SK-N-SH (cell line): ENCODE measurements around the gene JAG2.
A peak's percentile ranks its signal among the peaks of the same experiment; 100 is the strongest.

Source experiments
- CHD2 ChIP-seq: fragments of 150-350 bp; IDR thresholded peaks from 2 replicates; pipeline ENCODE4 v1.6.1; 2018; ENCODE audit warnings: low read length; ENCODE audit not compliant: partially characterized antibody
- CTCF ChIP-seq: fragments of 200-600 bp; sonication (generic); IDR thresholded peaks from 2 replicates; pipeline ENCODE4 v1.6.1; 2017; ENCODE audit warnings: antibody characterized with exemption, mild to moderate bottlenecking, moderate library complexity
- ELF1 ChIP-seq: IDR thresholded peaks from 2 replicates; pipeline ENCODE4 v1.4.0; 2012
- EP300 ChIP-seq, 2 experiments: IDR thresholded peaks; 2 replicates each; pipeline versions ENCODE4 v1.4.0 to v1.6.1; 2012; ENCODE audit warnings: borderline replicate concordance in 1 of 2, low read depth in 1 of 2, low read length in 1 of 2
- EZH2phosphoT487 ChIP-seq: fragments of 200-600 bp; sonication (generic); IDR thresholded peaks from 2 replicates; pipeline ENCODE4 v1.6.1; 2017; ENCODE audit warnings: low read depth, mixed run types, mild to moderate bottlenecking, antibody characterized with exemption, moderate library complexity, borderline replicate concordance
- JUND ChIP-seq: IDR thresholded peaks from 2 replicates; pipeline ENCODE4 v1.4.0; 2012
- MAX ChIP-seq: IDR thresholded peaks from 2 replicates; pipeline ENCODE4 v1.4.0; 2012; ENCODE audit warnings: low read depth
- POLR2AphosphoS5 ChIP-seq: IDR thresholded peaks from 2 replicates; pipeline ENCODE4 v1.6.1; 2012; ENCODE audit warnings: low read depth, low read length
- USF2 ChIP-seq: fragments of 150-350 bp; IDR thresholded peaks from 2 replicates; pipeline ENCODE4 v1.6.1; 2017; ENCODE audit warnings: antibody characterized with exemption, low read length, low read depth, borderline replicate concordance
- YY1 ChIP-seq: IDR thresholded peaks from 2 replicates; pipeline ENCODE4 v1.4.0; 2012; ENCODE audit warnings: low read depth, mild to moderate bottlenecking
- TF ChIP-seq, protein P1 (sequence below): IDR thresholded peaks from 2 replicates; pipeline ENCODE4 v1.4.0; 2012; ENCODE audit warnings: low read depth, borderline replicate concordance

GRCh38 chr14:105180592-105181548, 12.3 kb upstream of the JAG2 start, which contains the start of gene NUDT14:
- no peak for TF ChIP-seq POLR2AphosphoS5
- TF ChIP-seq CHD2 = no peak
- no peak for TF ChIP-seq CTCF
- TF ChIP-seq ELF1 = no peak
- TF ChIP-seq MAX = no peak
- TF ChIP-seq USF2 = peak; percentile 22; the same call in 1 of the 2 replicates
- no peak for TF ChIP-seq EZH2phosphoT487
- TF ChIP-seq JUND = no peak
- no peak for TF ChIP-seq YY1
- TF ChIP-seq, protein P1, sequence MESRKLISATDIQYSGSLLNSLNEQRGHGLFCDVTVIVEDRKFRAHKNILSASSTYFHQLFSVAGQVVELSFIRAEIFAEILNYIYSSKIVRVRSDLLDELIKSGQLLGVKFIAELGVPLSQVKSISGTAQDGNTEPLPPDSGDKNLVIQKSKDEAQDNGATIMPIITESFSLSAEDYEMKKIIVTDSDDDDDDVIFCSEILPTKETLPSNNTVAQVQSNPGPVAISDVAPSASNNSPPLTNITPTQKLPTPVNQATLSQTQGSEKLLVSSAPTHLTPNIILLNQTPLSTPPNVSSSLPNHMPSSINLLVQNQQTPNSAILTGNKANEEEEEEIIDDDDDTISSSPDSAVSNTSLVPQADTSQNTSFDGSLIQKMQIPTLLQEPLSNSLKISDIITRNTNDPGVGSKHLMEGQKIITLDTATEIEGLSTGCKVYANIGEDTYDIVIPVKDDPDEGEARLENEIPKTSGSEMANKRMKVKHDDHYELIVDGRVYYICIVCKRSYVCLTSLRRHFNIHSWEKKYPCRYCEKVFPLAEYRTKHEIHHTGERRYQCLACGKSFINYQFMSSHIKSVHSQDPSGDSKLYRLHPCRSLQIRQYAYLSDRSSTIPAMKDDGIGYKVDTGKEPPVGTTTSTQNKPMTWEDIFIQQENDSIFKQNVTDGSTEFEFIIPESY = no peak
- TF ChIP-seq EP300 (IDR thresholded peaks at IDR 0.05; ENCODE audit: borderline replicate concordance in 1 of 2, low read depth in 1 of 2, low read length in 1 of 2) = no peak
